ENCODE data around the gene TEX53. TPM values are rescaled to one million over a fixed set of nuclear protein-coding genes. Genes with fewer than 3 reads are reported as not detected.

The TEX53 gene
- total RNA-seq, 1 donor from 2014 or later = not detected

GRCh38 chr9:114633438-114634089, 24.0 kb downstream of the TEX53 start:
- intact Hi-C loops (cut with DNase I) = no loop called here
- TF ChIP-seq CTCF (IDR thresholded peaks at IDR 0.05) = no peak
- no peaks in the 10 kb centered on the region for H3K27me3 ChIP-seq
- no peaks in the 10 kb centered on the region for H3K9me3 ChIP-seq
- no peak for DNase-seq (ENCODE audit: low spot score in 2 of 2)
- H3K4me3 ChIP-seq = no peak overlapping the region
- no peaks in the 10 kb centered on the region for H3K4me1 ChIP-seq
- peaks cover 64% of the 10 kb centered on the region in 2 donors for H3K36me3 ChIP-seq
- no peak overlapping the region for H3K27ac ChIP-seq

DNA sequence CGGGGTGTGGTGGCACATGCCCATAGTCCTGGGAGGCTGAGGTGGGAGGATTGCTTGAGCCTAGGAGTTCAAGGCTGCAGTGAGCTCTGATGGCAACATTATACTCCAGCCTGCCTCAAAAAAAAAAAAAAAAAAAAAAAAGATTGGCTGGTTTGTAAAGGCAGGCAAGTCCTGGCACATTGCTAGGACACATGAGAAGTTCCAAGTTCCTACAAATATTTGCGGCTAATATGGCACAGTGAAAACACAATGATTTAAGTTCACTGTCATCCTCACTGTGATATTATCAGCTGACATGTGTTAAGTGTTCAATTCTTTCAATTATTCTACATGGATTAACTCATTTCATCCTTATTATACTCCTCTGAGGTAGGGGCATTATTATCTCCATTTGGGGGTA, 26.4 kb downstream of the TEX53 start:
- Histone ChIP-seq H3K36me3 (peaks cover 66 to 70% of the 10 kb centered on the region in 2 donors), H3K4me1 (no peaks in the 10 kb centered on the region), H3K9me3 (no peaks in the 10 kb centered on the region), H3K4me3 (no peak overlapping the region), H3K27me3 (no peaks in the 10 kb centered on the region), H3K27ac (no peak overlapping the region)
- no peak for TF ChIP-seq CTCF (IDR thresholded peaks at IDR 0.05)
- intact Hi-C loops (cut with DNase I) = no loop called here
- no peak for DNase-seq (ENCODE audit: low spot score in 2 of 2)

- Histone ChIP-seq H3K4me3 (no peak overlapping the region), H3K27ac (no peak overlapping the region), H3K27me3 (no peaks in the 10 kb centered on the region), H3K36me3 (peaks cover 64 to 65% of the 10 kb centered on the region in 2 donors), H3K4me1 (no peaks in the 10 kb centered on the region), H3K9me3 (no peaks in the 10 kb centered on the region)
- intact Hi-C loops (cut with DNase I) = no loop called here
- no peak for TF ChIP-seq CTCF (IDR thresholded peaks at IDR 0.05)
- DNase-seq (ENCODE audit: low spot score in 2 of 2) = no peak
Observed at GRCh38 chr9:114629563-114630090, 28.0 kb downstream of the TEX53 start.

- H3K36me3 ChIP-seq = peaks cover 46 to 49% of the 10 kb centered on the region in 2 donors
- no peak for DNase-seq (ENCODE audit: low spot score in 2 of 2)
- no peak overlapping the region for H3K4me3 ChIP-seq
- H3K27ac ChIP-seq = no peak overlapping the region
- no peaks in the 10 kb centered on the region for H3K4me1 ChIP-seq
- no peak for TF ChIP-seq CTCF (IDR thresholded peaks at IDR 0.05)
- H3K27me3 ChIP-seq = no peaks in the 10 kb centered on the region
- no peaks in the 10 kb centered on the region for H3K9me3 ChIP-seq
- intact Hi-C loops (cut with DNase I) = no loop called here
Observed at GRCh38 chr9:114627553-114627952, 30.1 kb downstream of the TEX53 start.

DNA sequence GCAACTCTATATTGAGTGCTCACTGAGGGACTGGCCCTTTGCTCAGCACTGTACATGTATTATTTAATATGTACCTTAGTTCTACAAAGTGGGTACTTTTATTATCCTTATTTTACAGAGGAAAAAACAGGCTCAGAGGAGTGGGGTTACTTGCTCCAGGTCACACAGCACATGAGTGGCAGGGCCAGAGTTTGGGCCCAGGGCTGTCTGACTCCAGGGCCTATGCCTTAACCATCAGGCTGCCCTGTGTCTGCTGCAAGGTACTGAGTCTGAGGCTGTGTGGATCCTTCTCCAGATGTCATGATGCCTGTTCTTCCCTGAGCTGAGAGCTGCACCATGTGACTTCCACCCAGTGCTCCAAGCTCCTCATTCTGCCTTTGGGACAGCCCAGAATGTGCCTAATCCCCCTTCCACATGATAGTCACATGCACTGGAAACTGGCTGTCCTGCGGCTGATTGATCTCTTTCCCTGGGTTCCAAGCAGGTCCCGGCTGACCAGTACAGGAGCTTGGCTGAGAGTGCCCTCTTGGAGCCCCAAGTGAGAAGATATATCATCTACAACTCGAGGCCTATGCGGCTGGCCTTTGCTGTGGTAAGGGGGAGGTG, 31.1 kb downstream of the TEX53 start:
- Histone ChIP-seq H3K27me3 (no peaks in the 10 kb centered on the region), H3K9me3 (no peaks in the 10 kb centered on the region), H3K27ac (no peak overlapping the region), H3K4me1 (peaks cover 0 to 3% of the 10 kb centered on the region in 2 donors), H3K4me3 (no peak overlapping the region), H3K36me3 (peaks cover 39 to 45% of the 10 kb centered on the region in 2 donors)
- no peak for TF ChIP-seq CTCF (IDR thresholded peaks at IDR 0.05)
- intact Hi-C loops (cut with DNase I) = no loop called here
- DNase-seq (ENCODE audit: low spot score in 2 of 2) = no peak
